Coronary artery (tissue), 2 donors: ENCODE measurements around the gene NDUFS8.
A peak's percentile ranks its signal among the peaks of the same experiment; 100 is the strongest.

ENCODE experiments used
- DNase-seq: peaks from one replicate; pipeline ENCODE4 v3.0.0-alpha.2; 2017; ENCODE audit warnings: low spot score
- H3K27ac ChIP-seq, 2 donors: fragments of 200-600 bp; sonication (generic); one replicate each; pipeline ENCODE4 v1.5.1; 2016 to 2019
- H3K4me3 ChIP-seq: fragments of 200-600 bp; sonication (generic); 2 replicates; pipeline ENCODE4 v1.5.1; 2016; ENCODE audit warnings: mild to moderate bottlenecking, moderate library complexity
- CTCF ChIP-seq: fragments of 200-600 bp; sonication (generic); IDR thresholded peaks from one replicate; pipeline ENCODE4 v1.5.1; 2019; ENCODE audit warnings: antibody characterized with exemption

NDUFS8 gene

GRCh38 chr11:68002575-68002937, 27.9 kb upstream of the NDUFS8 start:
- H3K27ac ChIP-seq = peak overlapping the region in 1 of 2 donors; percentile 89

GRCh38 chr11:68002938-68003845, 27.3 kb upstream of the NDUFS8 start:
- no peak for TF ChIP-seq CTCF
- Histone ChIP-seq H3K4me3 (peak overlapping the region; percentile 96), H3K27ac (peak overlapping the region; percentile 66 to 89)
- peak; percentile 79 for DNase-seq

More at GRCh38 chr11:68002575-68002937, 27.9 kb upstream of the NDUFS8 start:
- DNase-seq = peak; percentile 74
- H3K4me3 ChIP-seq = peak overlapping the region; percentile 96
- TF ChIP-seq CTCF = no peak

GRCh38 chr11:68003846-68004550, 26.5 kb upstream of the NDUFS8 start, which contains the start of gene UNC93B1:
Gene UNC93B1, minus strand, starts transcription at chr11:68004097. Its CDS starts 54 bp downstream, at chr11:68004043.
- TF ChIP-seq CTCF = no peak
- peak within 1 kb of the TSS; percentile 96 for H3K4me3 ChIP-seq
- DNase-seq = peak; percentile 92
- peak within 1 kb of the TSS; percentile 66 to 89 for H3K27ac ChIP-seq

GRCh38 chr11:68004551-68005335, 25.7 kb upstream of the NDUFS8 start:
- Histone ChIP-seq H3K27ac (peak overlapping the region in 1 of 2 donors; percentile 89), H3K4me3 (peak overlapping the region; percentile 96)
- peak; percentile 72 for DNase-seq
- TF ChIP-seq CTCF = no peak

- DNase-seq = no peak
Observed at GRCh38 chr11:68006606-68007166, 23.8 kb upstream of the NDUFS8 start.

More at GRCh38 chr11:68006606-68007166, 23.8 kb upstream of the NDUFS8 start:
- H3K27ac ChIP-seq = no peak overlapping the region
- TF ChIP-seq CTCF = no peak
- H3K4me3 ChIP-seq = no peak overlapping the region
